ENCODE data around the gene DENND1C.

DNA sequence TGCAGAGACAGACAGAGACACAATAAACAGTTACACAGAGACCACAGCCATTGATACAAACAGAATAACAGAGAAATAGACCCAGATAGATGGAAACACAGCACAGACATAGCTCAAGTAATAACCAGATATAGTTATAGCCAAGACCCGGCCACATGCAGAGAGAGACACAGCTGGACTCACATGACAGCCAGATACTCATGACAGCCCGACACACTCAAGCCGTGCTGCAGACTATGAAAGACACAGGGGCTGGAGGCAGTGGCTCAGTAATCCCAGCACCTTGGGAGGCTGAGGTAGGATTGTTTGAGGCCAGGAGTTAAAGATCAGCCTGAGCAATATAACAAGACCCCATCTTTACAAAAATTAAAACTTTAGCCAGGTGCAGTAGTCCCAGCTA lies 1.6 kb upstream of the DENND1C start:
- no peak for TF ChIP-seq SPI1 (IDR thresholded peaks at IDR 0.05; ENCODE audit: borderline replicate concordance, low read depth, low read length)
- TF ChIP-seq, protein P1, sequence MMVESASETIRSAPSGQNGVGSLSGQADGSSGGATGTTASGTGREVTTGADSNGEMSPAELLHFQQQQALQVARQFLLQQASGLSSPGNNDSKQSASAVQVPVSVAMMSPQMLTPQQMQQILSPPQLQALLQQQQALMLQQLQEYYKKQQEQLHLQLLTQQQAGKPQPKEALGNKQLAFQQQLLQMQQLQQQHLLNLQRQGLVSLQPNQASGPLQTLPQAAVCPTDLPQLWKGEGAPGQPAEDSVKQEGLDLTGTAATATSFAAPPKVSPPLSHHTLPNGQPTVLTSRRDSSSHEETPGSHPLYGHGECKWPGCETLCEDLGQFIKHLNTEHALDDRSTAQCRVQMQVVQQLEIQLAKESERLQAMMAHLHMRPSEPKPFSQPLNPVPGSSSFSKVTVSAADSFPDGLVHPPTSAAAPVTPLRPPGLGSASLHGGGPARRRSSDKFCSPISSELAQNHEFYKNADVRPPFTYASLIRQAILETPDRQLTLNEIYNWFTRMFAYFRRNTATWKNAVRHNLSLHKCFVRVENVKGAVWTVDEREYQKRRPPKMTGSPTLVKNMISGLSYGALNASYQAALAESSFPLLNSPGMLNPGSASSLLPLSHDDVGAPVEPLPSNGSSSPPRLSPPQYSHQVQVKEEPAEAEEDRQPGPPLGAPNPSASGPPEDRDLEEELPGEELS (CRISPR knock-in tag; IDR thresholded peaks at IDR 0.05; ENCODE audit: borderline replicate concordance), result no peak
- TF ChIP-seq, protein P2, sequence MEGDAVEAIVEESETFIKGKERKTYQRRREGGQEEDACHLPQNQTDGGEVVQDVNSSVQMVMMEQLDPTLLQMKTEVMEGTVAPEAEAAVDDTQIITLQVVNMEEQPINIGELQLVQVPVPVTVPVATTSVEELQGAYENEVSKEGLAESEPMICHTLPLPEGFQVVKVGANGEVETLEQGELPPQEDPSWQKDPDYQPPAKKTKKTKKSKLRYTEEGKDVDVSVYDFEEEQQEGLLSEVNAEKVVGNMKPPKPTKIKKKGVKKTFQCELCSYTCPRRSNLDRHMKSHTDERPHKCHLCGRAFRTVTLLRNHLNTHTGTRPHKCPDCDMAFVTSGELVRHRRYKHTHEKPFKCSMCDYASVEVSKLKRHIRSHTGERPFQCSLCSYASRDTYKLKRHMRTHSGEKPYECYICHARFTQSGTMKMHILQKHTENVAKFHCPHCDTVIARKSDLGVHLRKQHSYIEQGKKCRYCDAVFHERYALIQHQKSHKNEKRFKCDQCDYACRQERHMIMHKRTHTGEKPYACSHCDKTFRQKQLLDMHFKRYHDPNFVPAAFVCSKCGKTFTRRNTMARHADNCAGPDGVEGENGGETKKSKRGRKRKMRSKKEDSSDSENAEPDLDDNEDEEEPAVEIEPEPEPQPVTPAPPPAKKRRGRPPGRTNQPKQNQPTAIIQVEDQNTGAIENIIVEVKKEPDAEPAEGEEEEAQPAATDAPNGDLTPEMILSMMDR (IDR thresholded peaks at IDR 0.05 in 2 of 3, conservative IDR thresholded peaks at IDR 0.05 in 1 of 3; ENCODE audit: insufficient read depth in 2 of 3, low read depth in 1 of 3, low read length in 3 of 3), result no peak
- no peak for TF ChIP-seq RAD21 (CRISPR knock-in tag; conservative IDR thresholded peaks at IDR 0.05 in 1 of 2, IDR thresholded peaks at IDR 0.05 in 1 of 2)
- TF ChIP-seq SP2 (IDR thresholded peaks at IDR 0.05; ENCODE audit: extremely low read depth, low read depth, low read length, poor library complexity, severe bottlenecking), result no peak
- no peak for TF ChIP-seq DDX20 (tag; IDR thresholded peaks at IDR 0.05; ENCODE audit: low read depth)
- TF ChIP-seq, protein P3, sequence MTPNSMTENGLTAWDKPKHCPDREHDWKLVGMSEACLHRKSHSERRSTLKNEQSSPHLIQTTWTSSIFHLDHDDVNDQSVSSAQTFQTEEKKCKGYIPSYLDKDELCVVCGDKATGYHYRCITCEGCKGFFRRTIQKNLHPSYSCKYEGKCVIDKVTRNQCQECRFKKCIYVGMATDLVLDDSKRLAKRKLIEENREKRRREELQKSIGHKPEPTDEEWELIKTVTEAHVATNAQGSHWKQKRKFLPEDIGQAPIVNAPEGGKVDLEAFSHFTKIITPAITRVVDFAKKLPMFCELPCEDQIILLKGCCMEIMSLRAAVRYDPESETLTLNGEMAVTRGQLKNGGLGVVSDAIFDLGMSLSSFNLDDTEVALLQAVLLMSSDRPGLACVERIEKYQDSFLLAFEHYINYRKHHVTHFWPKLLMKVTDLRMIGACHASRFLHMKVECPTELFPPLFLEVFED (CRISPR knock-in tag; conservative IDR thresholded peaks at IDR 0.05), result no peak

Data from K562 (cell line).